22Rv1 (cell line): ENCODE results near the gene ITPRIP.

Source experiments
- H3K27ac ChIP-seq: fragments of 450-650 bp; 2 replicates; pipeline ENCODE4 v1.5.1; 2017
- CTCF ChIP-seq: fragments of 450-650 bp; IDR thresholded peaks from 2 replicates; pipeline ENCODE4 v1.5.1; 2017; ENCODE audit warnings: mild to moderate bottlenecking
- ZFX ChIP-seq: fragments of 450-650 bp; IDR thresholded peaks from 2 replicates; pipeline ENCODE4 v1.6.1; 2017; ENCODE audit warnings: antibody characterized with exemption, borderline replicate concordance

ITPRIP gene

GRCh38 chr10:104309980-104310978 is 28.0 kb downstream of the ITPRIP start:
- H3K27ac ChIP-seq, result no peak overlapping the region
- TF ChIP-seq CTCF (no peak), ZFX (no peak)

GRCh38 chr10:104308439-104308903 is 29.8 kb downstream of the ITPRIP start:
- TF ChIP-seq CTCF, result no peak
- no peak for TF ChIP-seq ZFX
- no peak overlapping the region for H3K27ac ChIP-seq

GRCh38 chr10:104307576-104308438 is 30.5 kb downstream of the ITPRIP start:
- TF ChIP-seq CTCF (no peak), ZFX (no peak)
- H3K27ac ChIP-seq, result no peak overlapping the region

GRCh38 chr10:104306897-104307296 is 31.4 kb downstream of the ITPRIP start:
- H3K27ac ChIP-seq, result no peak overlapping the region
- TF ChIP-seq ZFX (no peak), CTCF (no peak)

GRCh38 chr10:104304927-104305326 is 33.3 kb downstream of the ITPRIP start:
- no peak for TF ChIP-seq CTCF
- no peak for TF ChIP-seq ZFX
- H3K27ac ChIP-seq, result no peak overlapping the region

GRCh38 chr10:104304356-104304745 is 33.9 kb downstream of the ITPRIP start:
- no peak overlapping the region for H3K27ac ChIP-seq
- TF ChIP-seq CTCF, result no peak
- TF ChIP-seq ZFX, result no peak
